GM19397 (cell line): Measurements from ENCODE around the gene DIPK1C.

Source experiments
- ATAC-seq: cut with Tn5 transposase; IDR thresholded peaks from one replicate; pipeline ENCODE4 v1.9.1; 2021; ENCODE audit warnings: mild to moderate bottlenecking, moderate library complexity; ENCODE audit not compliant: unreplicated experiment

Gene DIPK1C

GRCh38 chr18:74454279-74454751 is 2.8 kb downstream of the DIPK1C start:
- ATAC-seq: no peak

GRCh38 chr18:74453642-74454198 is 3.4 kb downstream of the DIPK1C start:
- ATAC-seq: no peak

- ATAC-seq: no peak
Measured at GRCh38 chr18:74453016-74453566, 4.0 kb downstream of the DIPK1C start.

GRCh38 chr18:74451148-74451547 is 6.0 kb downstream of the DIPK1C start:
- no peak for ATAC-seq

DNA sequence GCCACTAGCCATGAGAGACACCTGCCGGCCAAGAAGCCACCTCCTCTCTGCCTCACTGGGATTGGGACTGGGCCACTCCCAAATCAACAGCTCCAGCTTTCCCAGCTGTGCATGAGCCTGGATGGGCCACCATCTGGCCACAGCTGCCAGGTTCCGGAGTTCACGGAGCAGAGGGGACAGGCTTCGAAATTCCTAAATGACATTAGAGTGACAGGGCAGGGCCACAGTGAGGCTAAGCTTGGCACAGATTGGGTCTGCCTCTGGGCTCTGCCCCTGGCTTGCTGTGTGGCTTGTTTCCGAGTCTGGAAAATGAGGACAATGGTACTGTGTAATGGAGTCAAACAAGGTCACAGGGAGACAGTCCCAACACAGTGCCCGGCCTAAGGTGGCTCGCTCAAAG is 6.5 kb downstream of the DIPK1C start:
- ATAC-seq: no peak

DNA sequence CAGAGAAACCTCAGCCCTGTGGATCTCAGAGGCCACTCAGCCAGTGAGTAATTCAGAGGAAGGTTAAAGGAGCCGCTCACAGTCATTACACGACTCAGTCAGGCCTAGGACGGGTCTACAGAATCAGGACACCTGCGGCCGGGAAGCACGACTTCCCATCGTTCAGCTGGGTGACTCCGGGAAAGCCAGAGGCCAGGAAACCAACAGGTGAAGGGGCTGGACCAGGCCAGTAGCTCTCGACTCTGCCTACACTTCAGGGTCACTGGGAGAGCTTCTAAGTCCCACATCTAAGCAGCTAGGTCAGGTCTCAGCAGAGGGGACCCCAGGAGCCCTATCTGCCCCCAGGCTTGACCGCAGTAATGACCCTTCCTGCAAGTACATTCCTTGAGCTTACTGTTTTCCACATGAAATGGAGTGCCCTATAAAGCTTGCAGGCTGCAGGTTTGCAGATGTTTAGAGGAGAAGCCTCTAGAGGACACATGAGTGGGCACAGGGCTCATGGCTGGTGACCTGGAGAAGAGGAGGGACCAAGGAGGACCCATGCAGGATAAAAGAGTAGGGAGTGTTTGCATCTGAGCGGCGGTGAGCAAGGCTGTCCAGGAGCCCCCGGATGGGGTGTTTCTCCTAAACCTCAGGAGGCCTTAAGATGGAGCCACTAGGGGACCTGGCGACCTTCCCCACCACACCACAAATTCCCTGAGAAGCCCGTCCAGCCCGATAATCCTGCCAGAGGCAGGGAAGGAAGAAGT is 9.5 kb downstream of the DIPK1C start:
- ATAC-seq: no peak

- no peak for ATAC-seq
Measured at GRCh38 chr18:74446631-74447403, 10.3 kb downstream of the DIPK1C start.

DNA sequence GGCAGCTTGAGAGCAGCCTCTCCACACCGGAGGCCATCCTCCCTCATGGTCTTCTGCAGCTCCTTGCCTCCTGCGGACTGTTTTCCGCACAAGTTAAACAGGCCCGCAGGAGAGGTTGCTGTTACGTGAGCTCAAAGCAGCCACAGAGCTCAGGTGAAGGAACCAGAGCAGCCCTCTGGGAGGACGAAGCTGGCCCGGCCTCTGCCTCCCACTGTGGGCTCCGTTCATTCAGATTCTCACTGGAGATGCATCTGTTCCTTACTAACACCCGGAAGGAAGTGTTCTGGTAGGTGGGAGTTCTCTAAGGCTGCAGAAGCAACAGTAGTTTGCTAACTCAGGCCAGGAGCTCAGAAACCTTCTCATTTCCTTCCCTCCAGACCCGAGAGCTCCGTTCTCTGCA is 10.9 kb downstream of the DIPK1C start:
- ATAC-seq: no peak

GRCh38 chr18:74445585-74445984 is 11.5 kb downstream of the DIPK1C start:
- no peak for ATAC-seq

- ATAC-seq: no peak
Measured at GRCh38 chr18:74444104-74444503, 13.0 kb downstream of the DIPK1C start.

DNA sequence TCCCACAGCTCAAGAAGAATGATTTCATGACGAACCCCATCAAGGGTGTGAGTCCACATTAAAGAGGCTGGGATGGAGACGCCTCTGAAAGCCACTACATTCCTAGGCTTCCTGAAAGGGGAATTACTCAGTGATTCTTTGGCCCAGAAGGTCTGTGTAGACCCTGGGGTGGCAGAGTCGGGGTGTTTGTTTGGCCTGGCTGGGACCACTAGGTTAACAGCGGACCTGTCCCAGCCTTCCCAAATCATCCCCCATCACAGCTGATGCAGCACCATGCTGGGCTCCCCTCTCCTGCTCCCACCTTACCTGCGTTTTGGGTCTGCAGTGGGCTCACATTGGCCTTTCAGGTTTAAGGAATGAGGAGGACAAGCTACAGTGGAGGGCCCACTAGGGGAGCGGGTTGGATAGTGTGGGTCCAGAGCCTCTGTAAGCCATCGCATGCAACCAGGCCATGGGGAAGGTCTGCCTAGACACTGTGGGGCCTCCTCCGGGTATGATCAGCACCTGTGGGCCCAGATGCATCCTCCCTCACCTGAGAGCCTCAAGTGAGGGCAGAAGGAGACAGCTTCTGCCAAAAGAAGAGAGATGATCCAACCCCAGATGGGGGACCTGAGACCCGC is 16.2 kb downstream of the DIPK1C start:
- ATAC-seq: no peak

DNA sequence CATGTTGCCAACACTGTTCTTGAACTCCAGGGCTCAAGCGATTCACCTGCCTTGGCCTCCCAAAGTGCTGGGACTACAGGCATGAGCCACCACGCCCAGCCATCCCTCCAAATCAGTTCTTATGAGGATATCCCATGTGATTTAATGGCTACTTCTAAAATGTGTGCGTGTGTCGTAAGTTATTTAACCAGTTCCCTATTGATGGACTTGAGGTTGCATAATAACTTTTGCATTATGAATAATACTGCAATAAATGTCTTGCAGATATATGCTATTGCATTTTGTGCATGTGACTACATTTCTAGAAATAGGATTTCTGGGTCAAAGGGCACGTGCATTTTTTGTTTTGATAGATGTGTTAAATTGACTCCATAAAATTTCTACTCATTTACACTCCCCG is 19.0 kb downstream of the DIPK1C start:
- no peak for ATAC-seq

DNA sequence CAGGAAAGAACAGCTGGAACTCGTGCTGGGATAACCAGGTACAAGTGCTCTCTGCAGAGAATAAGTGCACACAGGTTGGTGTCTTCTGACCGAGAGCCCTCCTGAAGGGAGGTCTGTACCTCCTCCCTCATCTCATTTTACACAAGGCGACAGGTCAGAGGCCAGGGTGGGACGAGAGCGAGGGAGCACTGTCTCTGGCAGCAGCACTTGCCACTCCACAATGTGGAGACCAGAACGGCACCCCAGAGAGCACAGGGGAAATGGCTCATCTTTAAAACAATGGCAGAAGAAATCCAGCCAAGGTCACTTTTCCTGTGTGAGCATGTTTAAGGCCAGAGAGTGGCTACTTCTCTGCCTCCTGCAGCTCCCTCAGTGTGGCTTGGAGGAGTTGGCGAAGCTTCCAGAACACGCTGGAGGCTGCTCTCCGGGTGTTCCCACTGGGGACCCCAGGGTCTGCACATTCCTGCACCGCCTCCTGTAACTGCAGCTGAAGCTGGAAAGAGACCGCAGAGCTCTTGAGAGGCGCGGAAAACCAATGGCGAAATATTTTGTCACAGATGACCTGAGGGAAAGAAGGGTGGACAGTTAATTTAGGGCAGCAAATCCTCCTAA is 20.8 kb downstream of the DIPK1C start:
- no peak for ATAC-seq

DNA sequence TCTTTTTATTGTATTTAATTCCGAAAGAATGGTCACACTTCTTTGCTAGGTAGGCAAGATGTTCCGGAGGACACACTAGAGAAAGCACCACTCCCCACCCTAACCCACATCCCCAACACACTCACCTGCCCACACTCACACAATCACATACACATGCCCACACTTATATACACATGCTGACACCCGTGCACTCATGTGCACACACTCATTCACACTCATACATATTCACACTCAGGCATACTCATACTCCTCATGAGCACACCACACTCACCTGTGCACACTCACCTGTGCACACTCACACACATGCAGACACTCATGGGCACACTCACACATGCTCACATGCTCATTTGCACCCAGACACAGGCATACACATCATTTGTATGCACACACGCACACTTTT is 21.4 kb downstream of the DIPK1C start:
- no peak for ATAC-seq

DNA sequence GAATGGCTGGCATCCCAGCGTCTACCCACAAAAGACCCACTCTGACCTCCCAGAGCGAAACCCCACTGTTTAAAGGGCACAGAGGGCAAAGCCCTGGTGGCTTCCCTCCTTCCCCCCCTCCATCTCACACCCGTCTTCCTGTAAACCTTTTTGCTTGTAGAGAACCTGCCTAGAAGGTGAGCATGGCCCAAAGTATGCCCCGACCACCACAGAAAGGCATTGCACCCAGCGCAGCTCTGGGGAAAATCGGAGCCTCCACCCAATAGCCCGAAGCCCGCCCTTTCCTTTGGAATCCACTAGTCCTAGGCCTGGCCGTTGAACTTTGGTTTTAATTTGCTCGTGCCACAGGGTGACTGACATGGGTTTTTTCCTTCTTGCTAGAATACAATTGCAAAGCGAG is 22.6 kb downstream of the DIPK1C start:
- ATAC-seq: no peak

GRCh38 chr18:74430806-74431571 is 26.1 kb downstream of the DIPK1C start:
- no peak for ATAC-seq

DNA sequence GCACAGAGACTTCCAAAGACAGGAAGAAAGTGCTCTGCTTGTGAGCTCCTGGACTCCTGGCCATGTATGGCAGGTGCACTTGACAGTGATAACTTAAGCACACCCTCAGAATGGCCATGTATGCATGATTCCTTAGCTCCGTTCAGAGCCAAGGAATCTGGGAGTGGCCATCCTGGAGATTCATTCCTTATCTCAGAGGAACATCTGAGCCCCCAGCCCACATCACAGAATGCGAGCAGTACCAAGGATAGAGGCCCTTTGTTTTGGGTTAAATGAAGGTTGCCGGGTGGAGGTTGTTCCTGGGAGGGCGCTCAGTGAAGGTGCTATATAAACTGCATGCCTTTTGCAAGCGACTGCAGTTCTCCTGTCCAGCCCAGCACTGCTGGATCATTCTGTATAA is 26.9 kb downstream of the DIPK1C start:
- no peak for ATAC-seq

DNA sequence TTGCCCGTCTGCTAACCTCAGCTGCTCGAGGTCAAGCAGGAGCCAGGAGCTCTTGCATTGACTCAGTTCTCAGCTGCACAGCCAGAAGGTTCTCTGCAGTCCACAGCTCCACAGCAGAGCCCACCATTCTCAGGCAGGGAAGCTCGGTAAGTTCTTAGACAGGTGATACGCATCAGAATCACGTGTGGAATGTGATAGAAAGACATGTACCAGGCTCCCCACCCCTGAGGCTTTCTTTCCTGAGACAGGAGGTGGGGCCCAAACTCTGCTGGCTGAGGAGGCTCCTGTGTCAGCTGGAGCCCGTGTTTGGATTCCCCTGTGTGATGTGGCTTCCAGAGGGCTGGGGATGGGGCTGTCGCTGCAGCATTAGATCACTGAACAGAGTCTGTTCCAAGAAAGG is 28.0 kb downstream of the DIPK1C start:
- ATAC-seq: no peak

DNA sequence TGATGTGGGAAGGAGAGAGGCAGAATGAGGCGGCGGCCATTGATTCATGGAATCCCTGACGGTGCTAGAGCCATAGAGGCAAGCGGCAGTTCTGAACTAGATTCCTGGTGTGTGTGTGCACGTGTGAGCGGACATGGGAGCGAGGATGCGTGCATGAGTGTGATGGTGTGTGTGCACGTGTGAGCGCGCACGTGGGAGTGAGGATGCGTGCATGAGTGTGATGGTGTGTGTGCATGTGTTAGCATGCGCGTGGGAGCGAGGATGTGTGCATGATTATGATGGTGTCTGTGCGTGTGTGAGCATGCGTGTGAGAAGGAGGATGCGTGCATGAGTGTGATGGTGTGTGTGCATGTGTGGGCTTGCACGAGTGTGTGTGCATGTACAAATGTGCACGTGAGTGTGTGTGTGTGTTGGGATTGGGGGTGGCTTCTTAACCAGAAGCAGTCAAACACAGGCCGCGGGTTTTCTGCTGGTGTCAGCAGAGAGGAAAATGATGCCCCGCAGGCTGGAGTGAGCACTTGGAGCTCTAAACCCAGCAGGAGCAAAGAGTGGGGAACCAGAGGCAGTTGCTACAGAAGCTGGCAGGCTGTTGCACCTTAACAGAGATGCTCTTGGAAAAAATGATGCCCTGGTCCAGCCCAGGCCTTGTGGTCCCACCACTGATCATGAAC is 29.5 kb downstream of the DIPK1C start:
- ATAC-seq: no peak

DNA sequence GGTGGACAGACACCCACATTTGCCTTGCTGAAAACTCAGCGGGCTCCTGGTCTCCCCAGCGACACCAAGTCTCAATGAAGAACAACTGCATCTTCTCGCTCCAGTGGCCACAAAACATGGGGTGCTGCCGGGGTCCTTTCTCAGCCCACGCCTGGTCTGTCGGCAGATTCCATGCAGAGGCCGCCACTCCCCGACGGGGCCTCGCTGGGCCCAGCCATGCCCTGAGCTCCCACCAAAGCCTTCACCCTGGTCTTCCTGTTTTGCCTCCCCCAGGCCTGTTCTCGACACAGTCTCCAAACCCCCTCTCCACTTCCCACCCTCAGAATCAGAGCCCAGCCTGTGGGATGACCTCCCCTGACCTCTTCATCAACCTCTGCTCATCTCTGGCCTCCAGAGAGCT is 31.2 kb downstream of the DIPK1C start:
- no peak for ATAC-seq
